NCI-H345 (cell line): ENCODE measurements around the gene STAG1.
A peak's percentile ranks its signal among the peaks of the same experiment; 100 is the strongest.
"Not testable (repeated sequence)": the region's sequence is repeated elsewhere in the genome, so short reads cannot be mapped to it uniquely, and the experiment has no call there.

Source experiments
- DNase-seq: peaks from one replicate; lab custom pipeline; 2025; lab: John Stamatoyannopoulos, UW

The STAG1 gene

DNA sequence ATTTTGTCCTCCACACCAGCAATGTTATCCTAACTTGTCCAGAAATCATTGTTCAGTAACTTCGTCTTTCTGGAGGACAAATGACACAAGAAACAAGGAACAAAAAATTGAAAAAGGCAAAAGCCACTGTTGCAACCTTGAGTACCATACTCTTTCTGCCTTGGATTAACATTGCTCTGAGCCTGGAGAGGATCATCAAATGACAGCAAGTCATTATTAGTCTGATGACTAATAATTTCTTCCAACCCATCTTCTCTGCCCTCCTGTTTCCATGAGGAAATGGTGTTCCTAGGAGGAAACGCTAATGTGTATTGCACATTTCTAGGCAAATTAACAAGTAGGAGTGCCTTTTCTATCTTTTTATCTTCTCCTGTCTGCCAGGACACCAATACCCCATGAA, 348.1 kb downstream of the STAG1 start:
- no peak for DNase-seq

DNA sequence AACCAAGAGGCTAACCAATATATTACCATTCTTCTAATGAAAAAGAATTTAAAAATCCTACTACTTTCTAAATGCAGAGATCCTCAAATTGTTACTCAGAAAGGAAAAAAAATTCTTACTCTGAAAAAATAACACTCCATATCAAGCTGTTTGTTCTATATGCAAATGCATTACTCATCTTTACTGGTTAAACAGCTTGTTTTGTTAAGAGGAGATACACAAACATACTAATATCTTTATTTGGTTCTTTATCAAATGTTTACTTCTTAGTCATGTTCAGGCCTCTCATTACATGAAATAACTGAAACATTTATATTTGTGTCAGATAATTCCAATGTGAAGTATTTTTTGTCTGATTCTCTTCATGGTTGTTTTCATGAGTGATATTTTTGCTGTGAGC, 355.3 kb downstream of the STAG1 start:
- no peak for DNase-seq

DNA sequence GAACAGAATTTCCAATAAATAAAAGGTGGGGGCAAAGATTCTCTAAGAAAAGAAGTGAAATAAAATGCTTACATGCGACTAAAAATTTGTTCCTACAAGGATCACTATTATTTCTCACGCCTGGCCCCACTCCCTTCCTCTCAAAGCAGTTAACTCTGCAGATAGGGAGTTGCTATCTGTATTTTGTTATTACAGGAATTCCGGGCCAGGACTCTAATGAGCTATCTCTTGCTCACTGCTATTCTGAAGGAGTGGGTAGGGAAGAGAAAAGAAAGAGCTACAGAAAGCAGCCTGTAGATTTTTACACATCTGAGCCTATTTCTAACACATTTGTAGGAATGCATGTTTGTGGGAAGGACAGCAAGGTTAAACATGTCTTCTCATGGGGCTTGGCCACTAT, 361.6 kb downstream of the STAG1 start:
- DNase-seq, result no peak

DNA sequence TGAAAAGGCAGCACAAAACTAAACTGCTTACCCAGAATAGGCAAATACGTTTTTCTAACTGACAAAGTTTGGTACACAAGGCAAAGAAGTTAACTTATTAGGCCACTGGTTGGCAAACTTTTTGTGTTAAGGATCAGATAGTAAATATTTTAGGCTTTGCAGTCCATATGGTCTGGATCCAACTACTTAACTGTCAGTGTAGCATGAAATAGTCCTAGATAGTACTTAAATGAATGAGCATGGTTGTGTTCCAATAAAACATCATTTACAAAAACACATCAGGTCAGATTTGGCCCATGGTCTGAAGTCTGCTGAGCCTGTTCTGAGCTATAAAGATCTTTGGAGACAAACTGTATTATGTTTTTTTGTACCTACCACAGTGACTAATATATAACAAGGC, 365.1 kb downstream of the STAG1 start:
- no peak for DNase-seq

DNA sequence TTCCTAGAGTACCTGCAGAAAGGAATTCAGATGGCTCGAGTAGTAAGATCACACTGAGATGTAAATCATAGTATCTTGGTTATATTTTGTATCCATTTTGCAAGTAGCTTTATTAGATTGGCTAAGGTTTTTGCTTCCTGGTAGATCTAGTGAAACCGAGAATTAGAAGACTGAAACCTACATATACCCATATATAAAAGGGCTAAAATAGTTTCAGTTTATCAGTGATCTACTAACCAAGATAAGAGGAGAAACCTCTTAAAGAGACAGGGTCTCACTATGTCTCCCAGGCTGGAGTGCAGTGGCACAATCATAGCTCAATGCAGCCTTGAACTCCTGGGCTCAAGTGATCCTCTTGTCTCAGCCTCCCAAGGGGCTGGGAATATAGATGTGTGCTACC, 366.7 kb downstream of the STAG1 start:
- no peak for DNase-seq

DNA sequence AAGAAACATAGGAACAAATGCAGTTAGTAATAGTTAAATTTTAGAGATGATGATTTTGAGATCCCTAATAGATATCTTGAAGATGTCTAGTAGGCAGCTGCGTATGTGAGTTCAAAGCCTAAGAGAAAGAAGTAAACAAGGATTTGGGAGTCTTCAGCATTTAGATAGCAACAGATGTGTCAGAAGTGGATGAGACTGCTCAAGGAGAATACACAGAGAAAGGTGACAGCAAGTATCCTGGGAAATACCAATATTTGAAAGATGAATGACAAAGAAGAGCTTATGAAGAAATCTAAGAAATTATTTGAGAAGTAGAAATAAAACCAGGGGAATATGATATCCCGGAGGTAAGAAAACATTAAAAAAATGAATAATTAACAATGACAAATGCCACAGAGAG, 371.1 kb downstream of the STAG1 start:
- no peak for DNase-seq

DNA sequence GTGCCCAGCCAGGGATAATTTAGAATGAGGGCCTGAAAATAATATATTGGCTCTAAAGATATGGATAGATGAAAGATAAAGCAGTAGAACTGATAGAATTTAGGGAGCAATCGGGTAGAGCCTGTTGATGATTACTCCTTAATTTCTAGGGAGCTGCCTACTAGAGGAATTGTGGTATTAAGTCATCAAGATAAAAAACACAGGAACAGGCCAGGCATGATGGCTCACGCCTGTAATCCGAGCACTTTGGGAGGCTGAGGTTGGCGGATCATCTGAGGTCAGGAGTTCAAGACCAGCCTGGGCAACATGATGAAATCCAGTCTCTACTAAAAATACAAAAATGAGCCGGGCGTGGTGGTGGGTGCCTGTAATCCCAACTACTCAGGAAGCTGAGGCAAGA, 371.6 kb downstream of the STAG1 start:
- no peak for DNase-seq

DNA sequence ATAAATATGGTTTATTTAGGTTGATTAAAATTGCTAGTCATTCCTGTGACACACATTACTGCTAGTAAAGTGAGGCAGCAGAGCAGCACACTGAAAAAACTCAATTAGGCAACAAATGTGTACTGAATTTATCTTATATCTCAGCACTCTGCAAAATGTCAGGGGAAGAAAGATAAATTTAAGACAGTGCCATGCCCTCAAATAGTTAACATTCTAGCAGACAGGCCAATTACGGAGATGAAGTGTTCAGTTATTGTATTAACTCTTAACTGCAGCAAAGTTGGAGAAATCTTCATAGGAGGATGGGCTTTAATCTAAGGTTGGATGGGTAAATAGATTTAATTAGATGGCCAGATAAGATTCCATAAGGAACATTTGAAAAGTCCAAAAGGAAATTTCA, 374.2 kb downstream of the STAG1 start:
- no peak for DNase-seq

DNA sequence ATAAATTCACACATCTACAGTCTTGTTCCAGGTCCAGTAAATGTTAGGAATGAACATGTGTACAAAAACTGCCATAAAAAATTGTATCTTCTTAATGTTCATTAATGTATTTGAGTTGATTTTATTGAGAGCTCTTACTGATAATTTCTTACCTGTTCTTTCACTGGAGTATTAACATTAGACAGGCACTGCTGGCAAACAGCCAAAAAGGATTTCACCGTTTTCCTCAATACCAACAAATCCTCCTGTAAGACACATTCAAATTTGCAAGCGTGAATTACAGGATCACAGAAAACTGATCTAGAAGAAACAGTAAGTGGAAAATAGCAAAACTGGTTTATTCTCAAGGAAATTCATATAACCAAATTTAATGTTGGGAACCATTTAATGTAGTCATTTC, 374.7 kb downstream of the STAG1 start:
- no peak for DNase-seq

DNA sequence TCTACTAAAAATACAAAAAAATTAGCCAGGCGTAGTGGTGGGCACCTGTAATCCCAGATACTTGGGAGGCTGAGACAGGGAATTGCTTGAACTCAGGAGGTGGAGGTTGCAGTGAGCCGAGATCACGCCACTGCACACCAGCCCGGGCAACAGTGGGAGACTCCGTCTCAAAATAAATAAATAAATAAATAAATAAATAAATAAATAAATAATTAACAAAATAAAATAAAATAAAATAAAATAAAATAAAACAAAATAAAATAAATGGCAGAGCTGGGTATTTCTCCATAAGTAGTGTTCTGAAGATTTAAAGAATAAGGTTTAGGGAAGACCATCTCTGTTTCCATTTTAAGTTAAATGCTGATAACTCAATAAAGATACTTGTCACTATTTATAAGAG, 376.4 kb downstream of the STAG1 start:
- DNase-seq, result not testable (repeated sequence)

DNA sequence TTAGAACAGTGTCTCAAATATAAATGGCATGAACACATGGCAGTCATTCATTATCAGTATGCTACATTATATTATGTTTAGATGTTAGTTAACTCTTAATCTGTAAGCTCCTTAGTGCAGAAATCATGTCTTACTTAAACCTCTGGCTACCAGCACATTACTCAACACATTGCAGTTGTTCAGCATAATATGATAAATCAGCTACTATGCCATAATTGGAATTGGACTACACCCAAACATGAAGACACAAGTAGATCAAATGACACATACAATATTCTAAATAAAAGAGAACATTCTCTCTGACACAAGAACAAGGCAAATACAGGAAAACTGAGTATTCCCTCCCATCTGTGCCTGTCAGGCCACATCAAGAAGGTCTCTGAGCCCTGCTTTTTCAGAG, 385.9 kb downstream of the STAG1 start:
- no peak for DNase-seq

DNA sequence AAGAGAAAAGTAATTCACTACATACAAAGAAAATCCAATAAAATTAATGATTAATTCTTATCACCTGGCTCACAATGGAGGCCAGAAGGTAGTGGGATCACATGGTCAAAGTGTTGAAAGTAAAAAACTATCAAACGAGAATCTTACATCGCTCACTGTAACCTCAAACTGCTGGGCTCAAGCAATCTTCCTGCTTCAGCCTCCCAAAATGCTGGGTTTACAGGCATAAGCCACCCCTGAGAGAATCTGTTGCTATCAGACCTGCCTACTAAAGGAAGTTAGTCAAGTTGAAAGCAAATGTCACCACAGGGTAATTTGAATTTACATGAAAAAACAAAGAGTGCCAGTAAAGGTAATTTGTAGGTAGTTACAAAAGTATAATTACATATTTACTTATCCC, 398.7 kb downstream of the STAG1 start:
- no peak for DNase-seq

DNA sequence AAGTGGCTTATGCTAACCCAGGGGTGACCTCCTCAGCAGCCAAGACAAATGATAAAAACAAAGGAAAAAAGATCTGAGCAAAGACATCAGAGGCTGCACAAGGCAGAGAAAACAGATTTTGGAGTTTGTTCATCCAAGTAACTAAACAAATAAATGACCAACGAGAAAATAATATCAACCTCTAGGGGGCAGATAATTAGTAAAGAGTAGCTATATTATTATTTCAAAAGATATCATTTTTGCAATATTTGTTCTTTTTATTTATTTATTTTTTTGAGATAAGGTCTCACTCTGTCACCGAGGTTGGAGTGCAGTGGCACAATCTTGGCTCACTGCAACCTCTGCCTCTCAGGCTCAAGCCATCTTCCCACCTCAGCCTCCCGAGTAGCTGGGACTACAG, 400.3 kb downstream of the STAG1 start:
- DNase-seq, result no peak

DNA sequence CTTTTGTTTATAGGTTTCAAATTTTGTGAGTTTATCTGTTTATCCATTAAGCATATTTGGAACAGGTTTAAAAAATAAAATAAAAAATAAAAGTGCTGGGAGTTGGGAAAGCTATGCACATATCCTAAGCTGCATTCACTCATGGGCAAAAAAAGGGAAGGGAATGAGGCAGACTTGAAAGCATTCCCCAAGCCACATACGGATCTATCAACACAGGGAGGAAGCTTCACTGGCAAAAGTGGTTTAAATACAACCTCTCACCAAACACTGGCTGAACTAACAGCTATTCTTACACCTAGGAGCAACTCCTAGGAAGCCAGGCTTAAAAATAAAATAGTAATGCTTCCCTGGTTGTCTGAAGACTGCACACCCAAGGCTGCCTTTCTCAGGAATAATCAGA, 400.8 kb downstream of the STAG1 start:
- no peak for DNase-seq

DNA sequence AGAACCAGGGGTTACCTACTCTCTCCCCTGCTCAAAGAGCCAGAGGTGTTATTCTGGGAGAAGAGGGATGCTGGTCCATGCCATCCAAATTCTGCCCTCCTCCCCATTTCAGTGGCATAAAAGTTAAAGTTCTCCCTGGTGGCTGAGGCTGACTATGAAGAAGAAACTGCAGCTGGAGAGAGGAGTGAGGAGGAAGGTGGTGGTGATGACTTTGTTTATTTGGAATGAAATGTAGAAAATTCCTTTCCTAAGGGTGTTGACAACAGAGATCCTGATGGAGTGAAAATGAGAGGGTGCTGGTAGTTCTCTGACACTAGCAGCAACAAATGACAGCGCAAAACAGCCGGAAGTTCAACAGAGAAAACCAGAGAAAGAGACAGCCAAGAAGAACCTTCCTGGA, 401.6 kb downstream of the STAG1 start:
- no peak for DNase-seq

DNA sequence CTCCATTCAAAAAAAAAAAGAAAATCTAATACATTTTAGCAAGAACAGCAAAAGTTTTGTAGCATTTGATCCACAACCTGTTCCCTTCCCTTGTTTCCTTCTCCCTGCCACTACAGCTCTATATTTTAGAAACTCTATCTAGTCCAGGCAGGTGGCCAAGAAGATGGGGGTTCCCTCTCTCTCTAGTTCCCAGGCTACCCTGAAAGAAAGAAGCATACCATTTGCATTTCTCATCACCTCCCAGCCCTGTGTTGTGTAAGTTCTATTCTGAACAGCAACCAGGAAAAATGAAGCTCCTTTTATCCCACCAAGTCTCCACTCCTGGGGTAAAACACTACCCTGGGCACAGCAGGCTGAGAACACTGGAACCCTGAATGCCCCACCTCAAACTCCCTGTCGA, 402.0 kb downstream of the STAG1 start:
- DNase-seq, result no peak

DNA sequence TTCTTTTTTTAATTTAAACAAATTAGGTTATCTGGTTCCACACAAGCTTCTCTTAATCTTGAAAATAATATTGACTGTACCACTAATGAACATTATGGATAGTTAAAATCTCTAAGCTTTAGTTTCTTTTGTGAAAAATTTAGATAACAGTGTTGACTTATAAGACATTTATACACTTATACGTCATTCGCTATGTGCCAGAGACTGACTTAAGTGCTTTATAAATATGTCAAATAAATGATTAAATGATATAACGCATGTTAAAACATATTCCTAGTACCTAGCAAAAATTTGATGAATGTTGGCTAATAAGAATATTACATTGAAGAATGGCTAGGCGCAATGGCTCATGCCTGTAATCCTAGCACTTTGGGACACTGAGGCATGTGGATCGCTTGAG, 405.7 kb downstream of the STAG1 start:
- no peak for DNase-seq

DNA sequence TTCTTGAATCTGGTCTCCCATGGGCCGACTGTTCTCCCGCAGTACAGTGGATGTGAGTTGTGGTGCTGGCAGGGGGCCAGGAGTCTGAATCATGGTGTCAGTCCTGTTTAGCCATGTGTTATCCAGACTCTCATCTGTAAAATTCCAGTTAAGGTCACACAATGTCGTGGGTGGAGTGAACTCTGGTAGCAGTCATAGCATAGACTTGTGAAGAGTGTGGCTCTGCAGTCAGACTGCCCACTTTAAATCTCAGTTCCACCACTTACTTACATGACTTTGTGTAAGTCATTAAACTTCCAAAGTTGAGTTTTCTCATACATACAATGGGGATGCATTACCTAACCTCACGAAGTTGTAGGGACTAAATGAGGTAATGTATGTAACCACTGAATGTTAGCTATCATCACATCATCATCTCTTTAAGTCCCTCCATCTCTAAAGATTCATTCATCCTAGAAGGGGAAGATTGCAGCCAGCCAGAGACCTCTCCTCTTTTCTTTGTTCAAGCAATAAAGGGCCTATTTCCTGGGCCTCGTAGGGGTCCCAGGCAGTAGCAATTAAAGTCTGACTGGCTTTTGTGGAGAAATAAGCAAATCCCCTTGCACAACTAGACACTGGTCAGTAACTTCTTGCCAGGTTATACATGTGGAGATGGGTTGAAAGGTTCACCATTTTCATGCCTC, 408.2 kb downstream of the STAG1 start:
- peak; percentile 35 for DNase-seq

DNA sequence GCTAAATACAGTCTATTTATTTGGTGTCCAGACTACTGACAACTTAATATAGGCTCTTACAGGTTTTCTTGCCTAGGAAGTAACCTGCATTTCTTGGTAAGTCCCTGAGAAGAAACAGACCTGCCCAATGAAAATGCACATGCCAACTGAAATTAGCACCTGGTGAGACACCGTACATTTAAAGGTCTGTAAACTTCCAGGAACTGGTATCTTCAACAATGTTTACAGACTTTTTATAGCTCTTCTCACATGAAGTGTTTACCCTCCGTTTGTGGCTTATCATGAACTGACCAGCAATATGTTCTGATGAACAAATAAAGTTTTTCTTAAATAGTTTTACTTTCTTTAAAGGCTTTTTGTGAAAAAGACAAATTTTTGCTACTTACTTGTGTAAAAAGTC, 408.7 kb downstream of the STAG1 start:
- peak; percentile 28 for DNase-seq

DNA sequence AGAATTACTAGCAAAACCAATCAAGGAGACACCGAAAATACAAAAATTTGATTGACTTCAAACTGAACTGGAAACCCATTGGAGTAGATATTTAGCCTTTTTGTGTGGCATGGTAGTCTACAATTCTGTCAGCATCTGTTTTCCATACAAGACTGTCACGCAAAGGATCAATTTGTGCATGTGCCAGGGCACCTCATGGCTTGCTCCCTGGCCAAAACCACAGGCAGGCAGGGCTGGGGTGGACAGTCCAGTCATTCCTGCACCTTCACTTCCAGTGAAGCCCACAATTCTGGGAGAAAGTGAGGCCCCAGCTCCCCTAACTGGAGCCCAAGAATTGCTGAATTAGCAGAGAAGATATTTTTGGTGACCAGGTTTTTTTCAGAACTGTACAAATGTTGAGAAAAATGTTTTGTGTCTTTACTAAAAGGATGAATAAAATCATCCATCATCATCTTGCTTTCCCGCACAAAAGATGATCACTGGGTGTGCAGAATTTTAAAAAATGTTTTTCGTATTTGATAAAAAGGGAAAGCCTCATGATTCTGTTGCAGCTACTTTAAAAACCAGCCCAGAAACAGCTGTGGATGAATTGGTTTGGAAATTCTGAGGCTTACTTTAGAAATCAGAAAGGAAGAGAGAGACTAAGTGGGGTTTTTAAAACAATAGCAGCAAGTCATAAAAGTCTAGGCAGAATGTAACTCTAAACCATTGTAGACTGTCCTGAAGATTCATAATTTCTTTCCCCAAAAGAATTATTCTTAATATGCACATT, 415.7 kb downstream of the STAG1 start:
- no peak for DNase-seq

DNA sequence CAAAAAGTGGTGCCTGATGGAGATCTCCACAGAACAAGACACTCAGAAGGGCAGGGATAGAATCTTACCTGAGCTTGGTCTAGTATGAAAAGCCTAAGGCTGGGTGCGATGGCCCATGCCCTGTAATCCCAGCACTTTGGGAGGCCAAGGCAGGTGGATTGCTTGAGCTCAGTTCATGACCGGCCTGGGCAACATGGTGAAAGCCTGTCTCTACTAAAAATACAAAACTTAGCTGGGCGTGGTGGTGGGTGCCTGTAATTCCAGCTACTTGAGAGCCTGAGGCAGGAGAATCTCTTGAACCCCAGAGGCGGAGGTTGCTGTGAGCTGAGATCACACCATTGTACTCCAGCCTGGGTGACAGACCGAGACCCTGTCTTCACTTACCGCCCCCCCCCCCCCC, 417.5 kb downstream of the STAG1 start:
- DNase-seq, result not testable (repeated sequence)

DNA sequence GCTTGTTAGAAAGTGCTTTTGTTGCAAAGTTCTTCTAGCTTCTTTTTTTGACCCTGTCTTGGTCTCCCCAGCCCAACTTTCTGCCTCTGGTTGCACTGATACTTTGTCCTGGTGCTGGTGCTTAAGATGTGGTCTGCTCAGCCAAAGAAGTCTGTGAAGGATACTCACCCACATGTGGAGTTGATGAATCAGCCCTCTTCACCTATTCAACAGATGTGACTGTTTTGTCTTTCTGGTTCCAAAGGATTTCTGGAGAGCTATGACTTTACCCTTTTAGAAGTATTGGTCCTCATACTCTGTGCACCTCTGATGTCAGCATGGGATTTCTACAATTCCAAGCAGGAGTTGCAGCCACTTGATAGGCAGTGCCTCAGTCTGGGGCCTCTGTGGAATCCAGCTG, 418.0 kb downstream of the STAG1 start:
- no peak for DNase-seq

DNA sequence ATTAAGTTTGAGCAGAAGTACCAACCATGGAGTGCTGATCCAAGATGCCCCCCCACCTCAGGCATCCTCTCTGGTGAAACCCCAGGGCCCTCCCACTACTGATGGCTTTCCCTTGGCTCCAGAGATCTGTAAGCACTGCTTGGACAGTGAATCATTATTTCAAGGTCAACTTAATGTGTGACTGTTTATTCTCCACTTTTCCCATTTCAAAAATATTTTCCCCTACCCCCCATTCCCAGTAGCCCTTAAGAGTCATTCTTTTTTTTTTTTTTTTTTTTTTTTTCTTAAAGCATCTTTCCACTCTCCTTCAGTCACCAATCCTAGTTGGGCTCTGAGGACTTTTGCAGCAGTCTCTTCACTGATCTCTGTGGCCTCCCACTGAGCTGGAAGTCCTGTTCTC, 419.4 kb downstream of the STAG1 start:
- DNase-seq, result no peak

DNA sequence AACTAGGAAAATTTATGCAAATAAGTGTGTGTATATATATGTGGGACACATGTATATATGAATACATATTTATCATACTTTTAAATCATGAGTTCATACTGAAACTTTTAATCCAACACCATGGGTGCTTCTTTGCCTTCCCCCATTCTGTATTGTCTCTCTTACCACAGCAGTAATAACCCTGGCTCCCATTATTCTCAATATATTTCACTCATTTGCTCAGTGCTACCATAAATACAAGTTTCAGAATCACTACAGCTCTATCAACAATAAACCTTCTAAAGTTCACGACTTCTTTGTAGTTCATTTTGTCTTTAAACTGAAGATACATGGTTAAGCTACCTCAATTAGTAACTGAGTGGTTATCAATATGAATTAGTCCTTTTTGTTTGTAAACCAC, 419.9 kb downstream of the STAG1 start:
- no peak for DNase-seq
